Measurements from ENCODE around the gene MCF2L. TPM values are rescaled to one million over a fixed set of nuclear protein-coding genes. Genes with fewer than 3 reads are reported as not detected.

MCF2L gene
- total RNA-seq, 1 donor, result 8.0 TPM

DNA sequence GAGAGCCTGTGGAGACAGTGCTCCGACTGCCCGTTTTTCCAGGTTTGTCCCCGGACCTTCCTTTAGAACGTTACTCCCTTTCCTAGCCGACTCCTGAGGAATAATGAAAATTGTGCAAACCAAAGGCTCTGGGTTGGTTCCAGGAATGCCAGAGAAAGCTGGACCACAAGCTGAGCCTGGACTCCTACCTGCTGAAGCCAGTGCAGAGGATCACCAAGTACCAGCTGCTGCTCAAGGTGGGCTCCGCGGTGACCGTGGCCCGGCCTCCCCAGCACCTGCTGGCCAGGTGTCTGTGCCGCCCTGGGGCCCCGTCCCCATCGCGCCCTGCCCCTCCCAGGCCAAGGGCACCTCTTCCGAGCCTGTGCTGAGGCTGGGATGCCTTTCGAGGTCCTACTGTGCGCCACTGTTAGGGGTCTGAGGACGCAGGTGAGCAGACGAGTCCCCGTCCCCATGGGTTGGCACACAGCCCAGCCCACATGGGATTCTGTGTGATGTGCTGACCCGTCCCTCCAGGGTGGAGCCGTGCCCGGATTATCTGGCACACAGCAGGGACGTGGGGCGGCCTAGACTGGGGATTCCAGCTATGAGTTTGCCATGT, 116.0 kb downstream of the MCF2L start:
- TF ChIP-seq, protein P1, sequence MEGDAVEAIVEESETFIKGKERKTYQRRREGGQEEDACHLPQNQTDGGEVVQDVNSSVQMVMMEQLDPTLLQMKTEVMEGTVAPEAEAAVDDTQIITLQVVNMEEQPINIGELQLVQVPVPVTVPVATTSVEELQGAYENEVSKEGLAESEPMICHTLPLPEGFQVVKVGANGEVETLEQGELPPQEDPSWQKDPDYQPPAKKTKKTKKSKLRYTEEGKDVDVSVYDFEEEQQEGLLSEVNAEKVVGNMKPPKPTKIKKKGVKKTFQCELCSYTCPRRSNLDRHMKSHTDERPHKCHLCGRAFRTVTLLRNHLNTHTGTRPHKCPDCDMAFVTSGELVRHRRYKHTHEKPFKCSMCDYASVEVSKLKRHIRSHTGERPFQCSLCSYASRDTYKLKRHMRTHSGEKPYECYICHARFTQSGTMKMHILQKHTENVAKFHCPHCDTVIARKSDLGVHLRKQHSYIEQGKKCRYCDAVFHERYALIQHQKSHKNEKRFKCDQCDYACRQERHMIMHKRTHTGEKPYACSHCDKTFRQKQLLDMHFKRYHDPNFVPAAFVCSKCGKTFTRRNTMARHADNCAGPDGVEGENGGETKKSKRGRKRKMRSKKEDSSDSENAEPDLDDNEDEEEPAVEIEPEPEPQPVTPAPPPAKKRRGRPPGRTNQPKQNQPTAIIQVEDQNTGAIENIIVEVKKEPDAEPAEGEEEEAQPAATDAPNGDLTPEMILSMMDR (IDR thresholded peaks at IDR 0.05; ENCODE audit: insufficient read depth, low read length), result no peak
- H3K4me3 ChIP-seq (ENCODE audit: low read depth, low read length), result no peak overlapping the region
- no peak for DNase-seq (ENCODE audit: low read depth)

DNA sequence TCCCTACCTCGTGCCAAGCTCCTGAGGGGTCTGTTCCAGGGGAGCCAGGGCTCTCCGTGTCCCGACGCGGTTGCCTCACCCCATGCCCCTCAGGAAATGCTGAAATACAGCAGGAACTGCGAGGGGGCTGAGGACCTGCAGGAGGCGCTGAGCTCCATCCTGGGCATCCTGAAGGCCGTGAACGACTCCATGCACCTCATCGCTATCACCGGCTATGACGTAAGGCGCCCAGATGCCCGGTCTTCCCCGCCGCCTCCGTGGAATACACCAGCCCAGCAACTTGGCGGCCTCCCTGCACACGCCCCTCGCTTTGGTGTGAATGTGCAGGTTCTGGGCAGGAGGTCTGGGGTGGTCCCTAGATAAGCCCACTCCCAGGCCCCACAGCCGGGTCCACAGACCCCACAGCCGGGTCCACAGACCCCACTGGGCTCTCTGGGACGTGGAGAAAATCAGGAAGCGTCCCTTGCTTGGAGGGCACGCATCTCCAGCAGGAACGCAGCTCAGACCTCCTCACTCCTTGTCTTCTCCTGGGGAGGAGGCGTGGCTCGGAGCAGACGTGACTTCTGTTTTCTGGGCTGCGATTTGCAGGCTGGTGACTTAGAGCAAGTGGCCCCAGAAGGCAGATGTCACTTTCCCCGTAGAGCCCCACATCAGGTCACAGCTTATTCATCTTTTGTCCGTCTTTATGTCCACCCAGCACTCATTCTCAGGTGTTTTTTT, 117.2 kb downstream of the MCF2L start:
- DNase-seq (ENCODE audit: low read depth), result no peak
- TF ChIP-seq, protein P1 (IDR thresholded peaks at IDR 0.05; ENCODE audit: insufficient read depth, low read length), result no peak
- no peak overlapping the region for H3K4me3 ChIP-seq (ENCODE audit: low read depth, low read length)

DNA sequence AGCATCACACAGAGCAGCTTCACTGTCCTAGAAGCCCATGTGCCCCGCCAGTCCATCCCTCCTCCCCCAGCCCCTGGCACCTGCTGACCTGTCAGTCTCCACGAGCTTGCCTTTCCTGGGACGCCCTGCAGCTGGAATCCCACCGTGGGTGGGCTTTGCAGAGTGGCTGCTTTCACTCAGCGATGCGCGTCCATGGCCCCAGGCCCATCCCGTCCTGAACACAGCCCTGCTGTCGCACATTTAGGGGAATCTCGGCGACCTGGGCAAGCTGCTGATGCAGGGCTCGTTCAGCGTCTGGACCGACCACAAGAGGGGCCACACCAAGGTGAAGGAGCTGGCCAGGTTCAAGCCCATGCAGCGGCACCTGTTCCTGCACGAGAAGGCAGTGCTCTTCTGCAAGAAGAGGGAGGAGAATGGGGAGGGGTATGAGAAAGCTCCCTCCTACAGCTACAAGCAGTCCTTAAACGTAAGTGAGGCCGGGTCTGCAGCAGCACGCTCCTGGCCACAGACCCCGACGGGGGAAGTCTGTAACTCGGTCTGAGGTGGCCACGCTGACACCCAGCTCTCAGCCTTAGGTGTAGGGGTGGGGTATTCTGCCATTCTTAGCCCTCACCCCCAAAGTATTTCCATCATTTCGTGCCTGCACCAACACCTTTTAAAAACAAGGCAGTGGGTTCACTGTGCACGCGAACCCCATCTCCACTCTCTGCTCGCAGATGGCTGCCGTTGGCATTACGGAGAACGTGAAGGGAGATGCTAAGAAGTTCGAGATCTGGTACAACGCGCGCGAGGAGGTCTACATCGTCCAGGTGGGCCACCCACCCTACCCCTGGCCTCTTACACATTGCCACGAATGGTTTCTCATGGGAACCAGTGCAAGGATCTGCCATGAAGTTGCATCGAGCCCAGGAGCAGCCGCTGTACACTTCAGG, 118.2 kb downstream of the MCF2L start:
- no peak overlapping the region for H3K4me3 ChIP-seq (ENCODE audit: low read depth, low read length)
- no peak for DNase-seq (ENCODE audit: low read depth)
- TF ChIP-seq, protein P1 (IDR thresholded peaks at IDR 0.05; ENCODE audit: insufficient read depth, low read length), result no peak

DNA sequence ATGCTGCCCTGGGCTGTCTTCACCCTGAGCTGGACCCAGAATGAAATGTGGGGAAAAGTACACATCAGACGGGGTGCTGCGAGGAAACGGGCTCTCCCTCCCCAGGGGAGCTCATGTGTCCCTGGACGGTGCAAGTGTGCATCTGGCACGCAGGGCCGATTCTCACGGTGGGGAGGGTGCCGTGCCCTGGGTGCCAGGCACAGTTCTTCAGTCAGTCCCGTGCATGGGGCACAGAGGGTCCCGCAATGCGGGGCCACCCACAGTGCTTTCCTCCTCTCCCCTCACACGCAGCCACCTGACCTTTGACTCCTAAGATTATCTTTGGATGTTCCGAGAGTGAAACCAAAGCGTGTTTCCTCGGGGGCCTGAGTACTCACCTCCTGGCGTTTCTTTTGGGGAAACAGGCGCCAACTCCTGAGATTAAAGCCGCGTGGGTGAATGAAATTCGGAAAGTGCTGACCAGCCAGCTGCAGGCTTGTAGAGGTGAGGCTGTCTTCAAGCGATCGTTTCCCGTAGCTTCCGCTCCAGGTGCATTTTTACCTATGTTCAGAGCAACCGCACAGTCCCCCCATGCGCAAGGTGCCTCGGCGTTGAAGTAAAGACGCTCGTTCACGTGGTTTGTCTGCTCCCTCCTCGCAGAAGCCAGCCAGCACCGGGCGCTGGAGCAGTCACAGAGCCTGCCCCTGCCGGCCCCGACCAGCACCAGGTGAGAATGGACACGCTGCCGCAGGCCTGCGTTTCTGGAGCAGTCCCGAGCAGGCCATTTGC, 119.1 kb downstream of the MCF2L start:
- H3K4me3 ChIP-seq (ENCODE audit: low read depth, low read length), result no peak overlapping the region
- TF ChIP-seq, protein P1 (IDR thresholded peaks at IDR 0.05; ENCODE audit: insufficient read depth, low read length), result no peak
- DNase-seq (ENCODE audit: low read depth), result no peak

DNA sequence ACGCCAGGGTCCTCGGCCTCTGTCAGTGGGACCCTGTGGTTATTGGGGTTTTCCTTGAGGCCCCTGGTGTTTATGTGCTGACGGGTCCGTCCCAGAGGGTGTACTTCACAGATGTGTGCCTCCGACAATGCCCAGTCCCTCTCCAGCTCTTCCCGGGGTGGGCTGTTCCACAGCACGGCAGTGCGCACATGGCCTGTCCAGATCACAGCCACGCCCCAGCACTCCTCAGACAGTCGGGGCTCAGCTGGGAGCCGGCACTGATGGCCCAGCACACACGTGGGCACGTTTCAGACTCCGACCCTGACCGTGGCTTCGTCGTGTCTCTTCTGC, 119.6 kb downstream of the MCF2L start:
- DNase-seq (ENCODE audit: low read depth), result no peak
- TF ChIP-seq, protein P1 (IDR thresholded peaks at IDR 0.05; ENCODE audit: insufficient read depth, low read length), result no peak
- no peak overlapping the region for H3K4me3 ChIP-seq (ENCODE audit: low read depth, low read length)

DNA sequence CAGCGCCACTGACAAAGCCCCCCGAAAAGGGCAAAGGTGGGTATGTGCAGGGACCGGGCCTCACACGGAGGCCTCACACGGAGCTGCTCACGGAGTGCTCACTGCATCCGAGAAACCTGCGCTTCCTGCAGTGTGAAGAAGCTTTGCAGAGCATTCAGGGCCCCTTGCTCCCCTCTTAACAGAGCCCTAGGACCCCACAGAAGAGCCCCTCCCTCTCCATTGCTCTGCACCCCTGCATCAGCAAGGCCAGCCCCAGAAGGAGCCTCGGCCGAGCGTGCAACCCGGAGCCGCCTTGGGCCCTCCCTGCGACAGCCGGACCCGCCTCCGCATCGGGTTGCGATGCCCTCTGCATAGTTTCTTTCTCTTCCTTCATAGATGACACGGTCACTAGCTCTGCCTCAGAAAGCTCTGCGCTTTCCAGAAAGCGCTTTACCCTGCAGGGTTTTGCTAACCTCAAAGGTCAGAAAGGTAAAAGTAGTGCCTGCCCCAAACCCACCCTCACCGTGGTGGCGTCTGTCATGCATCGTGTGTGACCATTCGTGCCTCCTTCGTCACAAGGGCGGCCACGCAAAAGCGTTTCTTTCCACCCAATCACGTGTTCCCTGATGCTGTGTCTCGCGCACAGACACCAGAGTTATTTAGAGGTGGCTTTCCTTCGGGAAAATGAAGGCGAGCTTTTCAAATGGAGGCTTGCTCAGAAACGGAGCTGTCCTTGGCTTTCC, 120.8 kb downstream of the MCF2L start:
- no peak overlapping the region for H3K4me3 ChIP-seq (ENCODE audit: low read depth, low read length)
- TF ChIP-seq, protein P1 (IDR thresholded peaks at IDR 0.05; ENCODE audit: insufficient read depth, low read length), result no peak

More for the DNA sequence above, 120.8 kb downstream of the MCF2L start:
- no peak for DNase-seq (ENCODE audit: low read depth)
